ENCODE results near the gene TRIM41.

The TRIM41 gene

DNA sequence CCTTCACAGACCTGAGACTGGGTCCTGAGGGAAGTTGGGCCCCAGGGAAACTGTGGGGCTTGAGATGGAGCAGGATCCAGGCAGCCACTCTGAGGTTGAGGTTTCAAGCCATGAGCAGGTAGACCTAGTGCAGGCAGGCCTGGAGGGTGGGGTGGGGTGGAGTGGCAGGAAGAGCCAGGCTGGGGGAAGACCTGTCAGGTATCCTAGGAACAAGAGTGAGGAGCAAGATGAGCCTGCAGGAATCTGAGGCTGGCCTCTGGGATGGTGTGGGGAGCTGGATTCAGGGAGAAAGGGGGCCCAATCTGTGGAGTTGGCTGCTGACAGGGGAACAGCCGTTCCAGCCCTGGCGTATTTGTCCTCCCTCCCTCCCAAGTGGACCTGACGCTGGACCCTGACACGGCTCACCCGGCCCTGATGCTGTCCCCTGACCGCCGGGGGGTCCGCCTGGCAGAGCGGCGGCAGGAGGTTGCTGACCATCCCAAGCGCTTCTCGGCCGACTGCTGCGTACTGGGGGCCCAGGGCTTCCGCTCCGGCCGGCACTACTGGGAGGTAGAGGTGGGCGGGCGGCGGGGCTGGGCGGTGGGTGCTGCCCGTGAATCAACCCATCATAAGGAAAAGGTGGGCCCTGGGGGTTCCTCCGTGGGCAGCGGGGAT, 10.8 kb downstream of the TRIM41 start:
- no peak for DNase-seq (ENCODE audit: low read depth in 2 of 2)
- TF ChIP-seq, protein P1, sequence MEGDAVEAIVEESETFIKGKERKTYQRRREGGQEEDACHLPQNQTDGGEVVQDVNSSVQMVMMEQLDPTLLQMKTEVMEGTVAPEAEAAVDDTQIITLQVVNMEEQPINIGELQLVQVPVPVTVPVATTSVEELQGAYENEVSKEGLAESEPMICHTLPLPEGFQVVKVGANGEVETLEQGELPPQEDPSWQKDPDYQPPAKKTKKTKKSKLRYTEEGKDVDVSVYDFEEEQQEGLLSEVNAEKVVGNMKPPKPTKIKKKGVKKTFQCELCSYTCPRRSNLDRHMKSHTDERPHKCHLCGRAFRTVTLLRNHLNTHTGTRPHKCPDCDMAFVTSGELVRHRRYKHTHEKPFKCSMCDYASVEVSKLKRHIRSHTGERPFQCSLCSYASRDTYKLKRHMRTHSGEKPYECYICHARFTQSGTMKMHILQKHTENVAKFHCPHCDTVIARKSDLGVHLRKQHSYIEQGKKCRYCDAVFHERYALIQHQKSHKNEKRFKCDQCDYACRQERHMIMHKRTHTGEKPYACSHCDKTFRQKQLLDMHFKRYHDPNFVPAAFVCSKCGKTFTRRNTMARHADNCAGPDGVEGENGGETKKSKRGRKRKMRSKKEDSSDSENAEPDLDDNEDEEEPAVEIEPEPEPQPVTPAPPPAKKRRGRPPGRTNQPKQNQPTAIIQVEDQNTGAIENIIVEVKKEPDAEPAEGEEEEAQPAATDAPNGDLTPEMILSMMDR (IDR thresholded peaks at IDR 0.05; ENCODE audit: low read depth, low read length), result no peak
- no peak overlapping the region for H3K4me3 ChIP-seq (replicated peaks in 1 of 2; ENCODE audit: low read depth in 2 of 2, low read length in 2 of 2)

GRCh38 chr5:181234455-181235306, 11.6 kb downstream of the TRIM41 start:
- DNase-seq (ENCODE audit: low read depth in 2 of 2), result no peak
- no peak overlapping the region for H3K4me3 ChIP-seq (replicated peaks in 1 of 2; ENCODE audit: low read depth in 2 of 2, low read length in 2 of 2)
- TF ChIP-seq, protein P1 (IDR thresholded peaks at IDR 0.05; ENCODE audit: low read depth, low read length), result no peak

DNA sequence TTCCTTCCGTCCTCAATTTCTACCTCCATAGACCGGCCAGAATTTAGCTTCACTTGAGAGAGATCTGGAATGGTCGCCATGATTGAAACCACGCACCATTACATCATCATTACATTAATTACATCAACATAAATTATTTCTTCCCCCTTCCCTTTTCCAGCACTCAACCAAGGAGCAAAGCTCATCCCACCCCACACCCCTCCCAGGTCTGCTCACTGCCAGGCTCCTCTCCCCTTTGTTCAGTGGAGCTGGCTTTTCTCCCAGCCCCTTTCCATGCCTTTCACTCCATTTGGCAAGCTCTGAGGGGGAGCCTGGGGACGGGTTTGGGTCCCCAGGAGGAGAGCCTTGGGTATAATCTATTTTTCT, 12.2 kb downstream of the TRIM41 start:
- no peak for DNase-seq (ENCODE audit: low read depth in 2 of 2)
- TF ChIP-seq, protein P1 (IDR thresholded peaks at IDR 0.05; ENCODE audit: low read depth, low read length), result no peak

DNA sequence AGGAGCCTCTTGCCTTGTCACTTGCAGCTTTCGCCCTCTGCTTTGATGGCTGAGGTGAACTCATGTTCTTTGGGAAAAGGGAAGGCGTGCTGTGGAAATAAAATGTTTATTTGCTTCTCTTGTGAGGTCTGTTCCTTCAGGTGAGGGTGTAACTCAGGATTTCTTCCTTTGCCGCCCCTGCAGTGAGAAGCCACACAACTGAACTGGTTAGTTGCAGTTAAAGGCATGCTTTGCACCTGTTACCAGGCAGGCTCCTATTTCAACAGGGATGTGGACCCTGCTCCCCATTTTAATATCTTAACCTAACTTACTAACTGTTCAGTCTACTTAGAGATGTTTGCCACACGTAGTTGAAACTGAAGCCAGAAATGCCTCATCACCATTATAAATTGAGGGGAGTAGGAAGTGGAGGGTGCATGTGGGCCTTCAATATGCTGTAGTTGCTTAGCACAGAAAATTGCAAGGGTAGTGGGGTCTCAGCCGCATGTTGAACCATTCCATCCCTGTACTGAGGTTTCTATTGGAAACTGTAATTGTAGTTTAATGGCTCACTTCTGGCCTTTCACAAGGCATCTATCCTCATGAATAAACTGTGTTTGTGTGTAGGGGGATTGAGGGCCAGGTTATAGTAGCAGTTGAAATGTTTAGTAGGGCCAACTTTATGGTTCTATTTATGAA, 12.7 kb downstream of the TRIM41 start:
- TF ChIP-seq, protein P1 (IDR thresholded peaks at IDR 0.05; ENCODE audit: low read depth, low read length), result no peak
- DNase-seq (ENCODE audit: low read depth in 2 of 2), result no peak
- H3K4me3 ChIP-seq (replicated peaks in 1 of 2; ENCODE audit: low read depth in 2 of 2, low read length in 2 of 2), result no peak overlapping the region

More for the DNA sequence above, 12.2 kb downstream of the TRIM41 start:
- H3K4me3 ChIP-seq (replicated peaks in 1 of 2; ENCODE audit: low read depth in 2 of 2, low read length in 2 of 2), result no peak overlapping the region

DNA sequence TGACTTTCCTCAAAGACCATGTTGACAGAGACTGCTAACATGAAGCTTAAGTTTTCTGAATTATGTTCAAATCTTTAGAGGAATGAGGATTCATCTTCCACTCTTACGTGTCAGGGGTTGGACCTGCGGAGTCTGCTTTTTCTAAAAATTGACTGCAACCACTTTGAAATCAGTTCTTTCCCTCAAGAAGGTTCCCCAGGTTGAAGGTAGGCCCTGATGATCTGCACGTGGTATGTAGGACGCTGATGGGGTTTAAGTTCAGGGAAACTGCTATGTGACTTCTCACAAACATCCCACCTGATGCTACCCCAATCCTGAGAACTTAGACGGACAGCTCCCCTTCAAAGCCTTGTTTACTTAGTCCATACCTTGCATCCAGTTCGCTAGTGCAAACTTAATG, 13.4 kb downstream of the TRIM41 start:
- no peak overlapping the region for H3K4me3 ChIP-seq (replicated peaks in 1 of 2; ENCODE audit: low read depth in 2 of 2, low read length in 2 of 2)
- no peak for DNase-seq (ENCODE audit: low read depth in 2 of 2)
- TF ChIP-seq, protein P1 (IDR thresholded peaks at IDR 0.05; ENCODE audit: low read depth, low read length), result no peak

GRCh38 chr5:181236954-181237641, 14.0 kb downstream of the TRIM41 start:
- no peak for DNase-seq (ENCODE audit: low read depth in 2 of 2)
- TF ChIP-seq, protein P1 (IDR thresholded peaks at IDR 0.05; ENCODE audit: low read depth, low read length), result no peak

More at GRCh38 chr5:181236954-181237641, 14.0 kb downstream of the TRIM41 start:
- H3K4me3 ChIP-seq (replicated peaks in 1 of 2; ENCODE audit: low read depth in 2 of 2, low read length in 2 of 2), result no peak overlapping the region

Measured in cardiac fibroblast (primary cell).